HUES64 (cell line): ENCODE results near the gene SLC44A4.
"Not testable (repeated sequence)": the region's sequence is repeated elsewhere in the genome, so short reads cannot be mapped to it uniquely, and the experiment has no call there.

Experiments
- H3K27ac ChIP-seq: 2 replicates; pipeline ENCODE4 v1.7.0; 2013; ENCODE audit warnings: low read depth, low read length, inconsistent platforms
- H3K27me3 ChIP-seq: 2 replicates; pipeline ENCODE4 v1.6.1; 2013; ENCODE audit warnings: mild to moderate bottlenecking, low read length; ENCODE audit not compliant: insufficient read depth
- H3K36me3 ChIP-seq: 2 replicates; pipeline ENCODE4 v1.6.1; 2013; ENCODE audit warnings: mild to moderate bottlenecking, low read length; ENCODE audit not compliant: insufficient read depth
- H3K4me1 ChIP-seq: 2 replicates; pipeline ENCODE4 v1.6.1; 2013; ENCODE audit warnings: mild to moderate bottlenecking, low read length, moderate library complexity; ENCODE audit not compliant: insufficient read depth
- H3K4me3 ChIP-seq: 2 replicates; pipeline ENCODE4 v1.5.1; 2013; ENCODE audit warnings: mild to moderate bottlenecking, low read length, moderate library complexity
- H3K9ac ChIP-seq: 2 replicates; pipeline ENCODE4 v1.6.1; 2013; ENCODE audit warnings: mild to moderate bottlenecking, low read depth, low read length
- H3K9me3 ChIP-seq: 2 replicates; pipeline ENCODE4 v1.6.1; 2013; ENCODE audit warnings: low read depth, low read length; ENCODE audit not compliant: insufficient read depth
- WGBS: fragments of 150-250, 120-280 bp; methylation state at CpG from one replicate; pipeline ENCODE4 v1.1.7; 2013; ENCODE audit warnings: missing lambda C conversion rate; 5-methylcytosine and 5-hydroxymethylcytosine counted together

SLC44A4 gene

GRCh38 chr6:31865205-31866118 is 13.3 kb downstream of the SLC44A4 start:
- H3K9ac ChIP-seq = no peak overlapping the region
- H3K4me1 ChIP-seq = no peaks in the 10 kb centered on the region; the same call in 1 of the 2 replicates
- H3K9me3 ChIP-seq = no peaks in the 10 kb centered on the region
- WGBS = 88% methylated on average over 21 of the region's 21 CpGs
- H3K27me3 ChIP-seq = no peaks in the 10 kb centered on the region
- H3K27ac ChIP-seq = no peak overlapping the region
- no peak overlapping the region for H3K4me3 ChIP-seq
- peaks cover under 1% of the 10 kb centered on the region; the same call in 1 of the 2 replicates for H3K36me3 ChIP-seq

GRCh38 chr6:31864818-31865204 is 14.0 kb downstream of the SLC44A4 start:
- peaks cover 7% of the 10 kb centered on the region for H3K36me3 ChIP-seq
- H3K9me3 ChIP-seq = no peaks in the 10 kb centered on the region
- 90% methylated on average over 8 of the region's 8 CpGs for WGBS
- no peak overlapping the region for H3K27ac ChIP-seq
- no peaks in the 10 kb centered on the region for H3K27me3 ChIP-seq
- no peak overlapping the region for H3K4me3 ChIP-seq
- no peak overlapping the region for H3K9ac ChIP-seq
- H3K4me1 ChIP-seq = no peaks in the 10 kb centered on the region; the same call in 1 of the 2 replicates

- H3K9ac ChIP-seq = peak overlapping the region; percentile 74
- not testable (repeated sequence) for H3K9me3 ChIP-seq, H3K4me1 ChIP-seq, H3K27me3 ChIP-seq
- WGBS = 28% methylated on average over 16 of the region's 16 CpGs
- peak overlapping the region; percentile 76 for H3K4me3 ChIP-seq
- H3K27ac ChIP-seq = peak overlapping the region; percentile 83
- H3K36me3 ChIP-seq = peaks cover 14% of the 10 kb centered on the region
Measured at GRCh38 chr6:31864123-31864562, 14.7 kb downstream of the SLC44A4 start.

- peak within 1 kb of the TSS; percentile 76 for H3K4me3 ChIP-seq
- H3K27ac ChIP-seq = peak within 1 kb of the TSS; percentile 83
- H3K9ac ChIP-seq = peak within 1 kb of the TSS; percentile 74
- peaks cover 26% of the 10 kb centered on the region for H3K36me3 ChIP-seq
- WGBS = 2% methylated on average over 63 of the region's 64 CpGs
- no peaks in the 10 kb centered on the region; the same call in 1 of the 2 replicates for H3K4me1 ChIP-seq
- no peaks in the 10 kb centered on the region for H3K27me3 ChIP-seq
- no peaks in the 10 kb centered on the region for H3K9me3 ChIP-seq
Measured at GRCh38 chr6:31862344-31863235, 16.2 kb downstream of the SLC44A4 start, which contains the start of gene NEU1. Gene NEU1, minus strand, starts transcription at chr6:31862821. Its CDS starts 45 bp downstream, at chr6:31862776.

- Histone ChIP-seq H3K4me1 (no peaks in the 10 kb centered on the region; the same call in 1 of the 2 replicates), H3K36me3 (peaks cover 30% of the 10 kb centered on the region), H3K27me3 (no peaks in the 10 kb centered on the region)
Measured at GRCh38 chr6:31861919-31862343, 16.9 kb downstream of the SLC44A4 start.

GRCh38 chr6:31861150-31861549 is 17.6 kb downstream of the SLC44A4 start:
- Histone ChIP-seq H3K27ac (no peak overlapping the region), H3K27me3 (no peaks in the 10 kb centered on the region), H3K4me1 (no peaks in the 10 kb centered on the region; the same call in 1 of the 2 replicates), H3K9me3 (no peaks in the 10 kb centered on the region), H3K36me3 (peaks cover 30% of the 10 kb centered on the region), H3K9ac (no peak overlapping the region), H3K4me3 (no peak overlapping the region; the same call in 1 of the 2 replicates)
- 94% methylated on average over 7 of the region's 7 CpGs for WGBS

More at GRCh38 chr6:31861919-31862343, 16.9 kb downstream of the SLC44A4 start:
- WGBS = 60% methylated on average over 17 of the region's 17 CpGs
- H3K9me3 ChIP-seq = no peaks in the 10 kb centered on the region
- H3K27ac ChIP-seq = no peak overlapping the region
- peak overlapping the region; percentile 76 for H3K4me3 ChIP-seq
- peak overlapping the region; percentile 58 for H3K9ac ChIP-seq

GRCh38 chr6:31860349-31860748 is 18.4 kb downstream of the SLC44A4 start:
- Histone ChIP-seq H3K9ac (no peak overlapping the region), H3K4me1 (no peaks in the 10 kb centered on the region; the same call in 1 of the 2 replicates)
- WGBS = 94% methylated on average over 13 of the region's 13 CpGs

GRCh38 chr6:31859923-31860322 is 18.9 kb downstream of the SLC44A4 start:
- Histone ChIP-seq H3K4me1 (no peaks in the 10 kb centered on the region; the same call in 1 of the 2 replicates), H3K27me3 (no peaks in the 10 kb centered on the region), H3K27ac (no peak overlapping the region), H3K4me3 (no peak overlapping the region), H3K9me3 (peaks cover 7% of the 10 kb centered on the region; the same call in 1 of the 2 replicates), H3K9ac (no peak overlapping the region), H3K36me3 (peaks cover 30% of the 10 kb centered on the region)
- WGBS = 95% methylated on average over 11 of the region's 11 CpGs

More at GRCh38 chr6:31860349-31860748, 18.4 kb downstream of the SLC44A4 start:
- Histone ChIP-seq H3K9me3 (peaks cover 5% of the 10 kb centered on the region; the same call in 1 of the 2 replicates), H3K27ac (no peak overlapping the region), H3K4me3 (no peak overlapping the region), H3K27me3 (no peaks in the 10 kb centered on the region), H3K36me3 (peaks cover 30% of the 10 kb centered on the region)

- no peaks in the 10 kb centered on the region; the same call in 1 of the 2 replicates for H3K4me1 ChIP-seq
- peaks cover 7% of the 10 kb centered on the region; the same call in 1 of the 2 replicates for H3K9me3 ChIP-seq
- H3K4me3 ChIP-seq = no peak overlapping the region
- WGBS = 96% methylated on average over 8 of the region's 8 CpGs
- no peak overlapping the region for H3K27ac ChIP-seq
- peaks cover 30% of the 10 kb centered on the region for H3K36me3 ChIP-seq
- no peak overlapping the region for H3K9ac ChIP-seq
- H3K27me3 ChIP-seq = no peaks in the 10 kb centered on the region
Measured at GRCh38 chr6:31858707-31859106, 20.1 kb downstream of the SLC44A4 start.

- H3K9ac ChIP-seq, H3K27me3 ChIP-seq, H3K4me3 ChIP-seq, H3K9me3 ChIP-seq, H3K4me1 ChIP-seq, H3K27ac ChIP-seq: not testable (repeated sequence)
- WGBS = 96% methylated on average over 8 of the region's 8 CpGs
- H3K36me3 ChIP-seq = peaks cover 30% of the 10 kb centered on the region
Measured at GRCh38 chr6:31857774-31858173, 21.0 kb downstream of the SLC44A4 start.
